UCSD-AML1 (cell line): ENCODE measurements around the gene PARP11.

Source experiments
- DNase-seq: peaks from one replicate; lab custom pipeline; 2025; ENCODE audit not compliant: unreplicated experiment; lab: John Stamatoyannopoulos, UW

The PARP11 gene

DNA sequence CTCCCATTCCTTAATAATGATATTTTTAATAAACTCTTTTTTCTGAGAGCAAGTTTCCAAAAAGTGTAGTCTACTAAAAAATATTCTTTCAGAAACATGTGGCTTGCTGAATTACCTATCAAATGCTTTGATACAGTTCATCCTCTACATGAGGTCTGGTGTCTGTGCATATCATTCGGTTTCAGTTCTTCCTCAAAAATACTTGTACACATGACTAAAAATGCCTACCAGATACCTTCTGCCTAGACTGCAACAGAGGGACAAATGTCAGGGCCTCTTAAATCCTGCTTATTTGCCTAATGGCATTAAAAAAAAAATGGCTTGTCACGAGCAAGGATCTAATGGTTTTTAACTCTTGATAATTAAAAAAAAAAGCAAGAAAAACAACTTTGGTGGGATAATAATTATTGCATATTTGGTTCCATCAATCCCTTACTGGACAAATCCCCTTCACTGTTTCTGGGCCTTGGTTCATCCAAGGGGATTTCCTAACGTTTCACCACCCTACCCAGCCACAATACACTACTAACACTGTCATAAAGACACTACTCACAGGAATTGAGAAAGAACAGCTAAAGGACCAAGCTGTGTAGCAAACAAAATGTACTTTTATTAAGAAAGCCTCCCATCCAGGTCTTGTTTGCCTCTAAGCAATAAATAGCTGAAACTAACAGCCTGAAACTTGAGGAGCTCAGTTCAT, 45.7 kb downstream of the PARP11 start:
- no peak for DNase-seq

DNA sequence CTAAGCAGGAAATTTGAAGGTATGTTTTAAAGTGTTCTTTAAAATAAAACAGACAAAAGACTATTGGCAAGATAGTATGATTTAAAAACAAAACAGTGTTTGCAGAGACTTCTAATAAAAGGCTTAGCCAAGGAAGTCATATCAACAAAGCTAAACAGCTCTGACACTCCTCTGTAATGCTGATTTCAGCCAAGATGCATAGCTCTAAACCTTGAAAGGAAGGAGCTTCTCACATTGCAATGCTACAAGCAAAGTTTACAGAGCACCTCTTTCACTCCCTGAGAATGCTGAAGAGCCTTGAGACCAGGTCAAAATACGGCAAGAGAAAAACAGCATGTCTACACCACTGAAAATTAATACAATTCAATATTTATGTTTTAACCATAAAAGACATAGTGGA, 51.8 kb downstream of the PARP11 start:
- DNase-seq, result no peak

- DNase-seq, result no peak
Observed at GRCh38 chr12:3820122-3820521, 53.1 kb downstream of the PARP11 start.

GRCh38 chr12:3816266-3816665, 56.9 kb downstream of the PARP11 start:
- DNase-seq, result no peak

DNA sequence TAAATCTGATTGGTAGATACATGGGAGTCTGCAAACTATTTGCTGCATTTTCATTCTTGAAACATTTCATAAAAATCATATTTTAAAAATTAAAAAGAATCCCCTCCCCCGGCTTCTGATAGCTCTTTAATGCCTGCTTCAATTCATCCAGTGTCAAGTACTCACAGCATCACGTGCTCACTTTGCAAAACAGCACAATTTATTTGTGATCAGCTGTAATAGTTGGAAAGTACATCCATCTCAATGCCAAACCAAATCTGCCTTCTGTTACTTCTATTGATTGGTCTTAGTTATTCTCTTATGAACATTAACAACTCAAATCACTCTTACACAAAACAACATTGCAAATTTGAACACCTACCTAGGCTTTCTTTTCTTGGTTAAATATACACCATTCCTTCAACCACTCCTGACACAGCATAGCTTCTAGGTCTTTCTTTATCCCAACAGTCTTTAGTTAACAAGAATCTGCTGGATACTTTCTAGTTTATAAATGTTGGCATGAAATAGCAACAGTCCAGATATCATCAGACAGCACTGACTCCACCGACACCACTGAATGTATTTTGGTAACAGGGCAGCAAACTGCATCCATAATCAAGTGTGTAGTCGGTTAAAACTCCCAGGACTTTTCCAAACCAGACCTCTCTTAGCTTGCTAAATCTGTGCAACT, 58.0 kb downstream of the PARP11 start:
- DNase-seq, result no peak

- DNase-seq, result no peak
Observed at GRCh38 chr12:3810540-3810939, 62.7 kb downstream of the PARP11 start.

GRCh38 chr12:3810016-3810370, 63.2 kb downstream of the PARP11 start:
- DNase-seq, result no peak

DNA sequence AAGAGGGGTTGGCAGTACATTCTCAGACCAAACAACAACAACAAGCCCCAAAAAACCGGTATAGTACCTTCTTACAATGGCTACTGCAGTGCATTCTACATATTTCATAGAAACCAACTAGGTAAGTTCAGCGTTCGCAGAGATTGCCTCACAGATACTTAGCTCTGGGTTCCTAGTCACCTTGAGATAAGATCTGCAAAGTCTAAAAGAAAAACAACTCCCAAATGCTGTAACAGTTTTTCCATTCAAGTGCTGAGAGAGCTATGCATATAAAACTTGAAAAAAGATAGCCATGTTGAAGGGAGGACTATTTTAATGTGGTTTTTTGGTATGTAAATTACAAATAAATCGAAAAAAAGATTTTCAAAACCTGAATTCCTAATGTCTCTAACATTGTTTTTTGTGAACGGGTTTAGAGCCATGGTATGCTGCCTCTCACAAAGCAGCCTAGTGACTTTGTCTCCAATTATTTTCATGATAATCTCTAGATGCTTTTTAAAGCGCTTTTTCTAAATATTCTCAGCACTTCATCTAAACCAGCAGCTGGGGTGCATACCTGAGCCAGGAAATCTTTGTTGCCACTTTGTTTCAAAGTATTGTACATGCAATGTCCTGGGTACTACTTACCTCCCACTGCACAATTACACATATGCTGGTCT, 63.7 kb downstream of the PARP11 start:
- DNase-seq, result no peak

GRCh38 chr12:3805077-3805476, 68.1 kb downstream of the PARP11 start:
- no peak for DNase-seq

- peak; percentile 54 for DNase-seq
Observed at GRCh38 chr12:3803865-3804472, 69.2 kb downstream of the PARP11 start.

GRCh38 chr12:3802721-3803120, 70.5 kb downstream of the PARP11 start:
- DNase-seq, result no peak

DNA sequence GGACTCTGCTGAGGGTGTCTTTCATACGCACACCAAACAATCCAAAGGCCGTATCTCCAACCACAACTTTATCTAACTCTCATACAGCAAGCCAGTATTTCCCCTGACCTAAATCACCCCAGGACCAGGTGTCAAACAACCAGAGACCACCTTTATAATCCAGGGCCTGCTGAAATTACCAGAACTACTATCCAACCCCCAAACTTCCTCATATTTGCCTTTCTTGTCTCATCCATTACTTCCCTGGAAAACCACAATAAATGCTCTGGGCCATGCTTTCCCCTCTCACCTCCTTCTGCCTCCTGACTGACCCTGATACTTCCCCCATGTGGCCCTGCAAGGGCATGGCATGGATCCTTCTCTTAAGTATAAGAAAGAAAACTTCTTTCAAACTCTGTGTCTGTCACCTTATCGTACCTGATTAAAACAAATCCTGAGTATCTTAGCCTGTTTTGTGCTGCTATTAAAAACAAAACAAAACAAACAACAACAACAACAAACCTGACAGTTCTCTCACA, 75.6 kb downstream of the PARP11 start:
- no peak for DNase-seq

- DNase-seq, result no peak
Observed at GRCh38 chr12:3795492-3796133, 77.6 kb downstream of the PARP11 start.

DNA sequence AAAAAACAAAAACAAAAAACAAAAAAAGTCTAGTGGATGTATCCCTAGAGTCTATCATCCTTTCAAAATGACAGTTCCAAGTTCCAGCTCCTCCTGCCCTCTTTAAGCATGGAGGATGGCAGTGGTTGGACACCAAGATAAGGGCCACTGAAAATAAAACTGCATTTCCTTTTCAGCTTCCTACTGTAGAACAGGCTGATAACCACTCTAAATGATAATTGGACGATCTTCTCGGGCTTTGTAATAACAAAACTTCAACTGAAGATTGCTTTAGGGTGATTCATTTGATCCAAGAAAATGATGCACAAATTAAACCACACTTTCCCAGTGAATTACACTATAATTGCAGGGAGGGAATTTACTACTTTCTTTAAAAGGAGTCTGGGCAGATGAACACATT, 78.1 kb downstream of the PARP11 start:
- DNase-seq, result no peak

- DNase-seq, result no peak
Observed at GRCh38 chr12:3792623-3793288, 80.4 kb downstream of the PARP11 start.

DNA sequence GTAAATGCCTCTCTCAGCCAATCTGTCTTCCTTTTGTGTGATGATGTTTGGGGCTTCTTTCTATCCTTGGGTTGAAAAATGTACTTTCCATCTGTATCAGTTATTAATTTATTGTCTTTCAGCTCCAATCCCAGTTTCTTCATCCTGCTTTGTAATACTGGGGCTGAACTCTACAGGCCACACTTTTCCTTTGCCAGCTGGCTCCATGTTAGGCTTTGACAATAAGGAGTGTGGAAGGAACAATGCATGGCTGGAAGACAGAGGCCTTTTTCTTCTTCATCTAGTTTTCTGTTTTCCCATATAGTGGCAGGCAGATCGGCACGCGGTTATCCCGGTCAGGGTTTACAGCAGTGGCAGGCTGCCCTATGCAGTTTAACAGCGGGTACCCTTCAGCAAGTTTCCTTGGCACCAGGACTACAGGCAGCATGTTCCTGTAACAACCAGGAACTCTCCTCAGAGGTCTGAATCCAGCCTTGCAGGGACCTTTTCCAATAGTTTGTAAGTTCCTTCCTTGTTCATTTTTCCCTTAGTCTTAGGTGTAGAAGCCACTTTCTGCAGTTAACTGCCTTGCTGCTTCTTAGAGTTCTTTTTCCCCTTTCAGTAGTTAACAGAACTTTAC, 81.8 kb downstream of the PARP11 start:
- DNase-seq, result no peak

GRCh38 chr12:3790642-3791041, 82.6 kb downstream of the PARP11 start:
- DNase-seq, result no peak

DNA sequence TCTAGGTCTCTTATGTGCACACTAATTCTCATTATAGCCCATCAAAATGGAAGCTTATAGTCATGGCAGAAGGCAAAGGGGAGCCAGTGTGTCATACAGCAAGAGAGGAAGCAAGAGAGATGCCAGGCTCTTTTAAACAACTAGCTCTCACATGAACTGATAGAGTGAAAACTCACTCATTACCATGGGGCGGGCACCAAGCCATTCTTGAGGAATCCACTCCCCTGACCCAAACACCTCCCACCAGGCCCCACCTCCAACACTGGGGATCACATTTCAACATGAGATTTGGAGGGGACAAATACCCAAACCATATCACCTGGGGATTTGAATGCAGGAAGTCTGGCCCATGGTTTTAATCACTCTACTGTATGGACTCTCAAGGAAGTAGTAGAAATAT, 83.4 kb downstream of the PARP11 start:
- DNase-seq, result no peak

DNA sequence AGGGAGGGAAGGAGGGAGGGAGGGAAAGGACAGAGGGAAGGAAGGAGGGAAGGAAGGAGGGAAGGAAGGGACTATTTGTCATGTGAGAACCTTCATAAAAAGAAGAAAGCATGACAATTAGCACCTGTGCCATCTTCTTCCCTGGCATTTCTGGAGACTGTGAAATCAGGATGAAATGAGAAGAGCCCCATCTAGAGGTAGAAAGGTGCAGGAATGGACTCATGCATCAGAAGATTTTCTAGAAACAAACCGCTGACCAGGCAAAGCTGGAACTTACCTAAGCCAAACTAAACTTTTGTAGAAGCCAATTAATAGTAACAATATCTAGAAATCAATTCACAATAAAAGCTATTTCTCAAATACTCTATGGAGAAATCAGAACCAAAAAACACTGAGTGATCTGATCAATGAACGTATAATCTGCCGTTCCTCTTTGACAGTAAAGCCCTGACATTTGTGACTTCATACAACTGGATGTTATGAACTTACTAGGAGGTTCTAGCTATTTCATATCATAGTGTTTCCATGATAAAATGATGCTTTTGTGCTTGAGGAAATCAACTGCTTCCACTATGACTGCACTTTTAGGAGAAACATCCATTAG, 95.9 kb downstream of the PARP11 start:
- no peak for DNase-seq
